Neural progenitor cell (in vitro differentiated cells): ENCODE measurements around the gene RGS14.

Experiments used
- CTCF ChIP-seq: fragments of 200-600 bp; sonication (generic); IDR thresholded peaks from 2 replicates; pipeline ENCODE4 v1.5.1; 2017; ENCODE audit warnings: antibody characterized with exemption, mild to moderate bottlenecking
- EZH2 ChIP-seq: fragments of 200-600 bp; sonication (generic); IDR thresholded peaks from 2 replicates; pipeline ENCODE4 v1.6.1; 2017; ENCODE audit warnings: antibody characterized with exemption, mild to moderate bottlenecking, moderate library complexity

- TF ChIP-seq EZH2 (no peak), CTCF (peak; percentile 65)
Measured at GRCh38 chr5:177368869-177369644, 11.3 kb downstream of the RGS14 start.
